GM18511 (cell line): ENCODE data around the gene TMEM212.
A peak's percentile ranks its signal among the peaks of the same experiment; 100 is the strongest.

Experiments
- ATAC-seq: cut with Tn5 transposase; IDR thresholded peaks from one replicate; pipeline ENCODE4 v1.9.1; 2021; ENCODE audit warnings: mild to moderate bottlenecking, moderate library complexity; ENCODE audit not compliant: unreplicated experiment

TMEM212 gene

DNA sequence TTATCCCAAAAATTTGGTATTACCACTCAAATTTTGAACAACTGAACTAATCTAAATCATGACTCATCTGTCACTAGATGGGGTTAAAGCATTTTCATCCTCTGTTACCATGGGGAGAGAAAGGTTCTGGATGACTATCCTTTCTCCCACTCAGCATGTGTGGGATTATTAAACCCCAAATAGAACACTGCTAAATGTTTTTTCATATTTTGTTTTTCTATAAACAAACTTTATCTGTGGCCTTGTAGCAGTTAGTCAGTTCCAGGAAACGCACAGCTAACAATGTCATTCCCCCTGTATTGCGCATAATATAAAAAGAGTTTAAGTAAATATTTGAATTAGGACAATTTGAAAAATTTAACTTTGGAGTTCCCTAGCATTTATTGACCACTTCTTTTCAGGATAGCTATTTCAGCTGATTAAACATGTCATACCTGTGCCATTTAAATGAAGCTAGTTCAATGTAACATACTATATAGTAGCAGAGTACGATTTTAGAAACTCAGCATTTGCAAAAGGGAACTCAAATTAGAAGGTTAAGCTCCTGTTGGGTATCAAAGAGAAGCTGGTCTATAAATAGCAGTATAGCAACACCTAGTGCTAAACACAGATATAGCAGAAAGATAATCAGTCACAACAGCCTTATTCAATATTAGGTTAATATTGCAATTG is 9.2 kb upstream of the TMEM212 start:
- ATAC-seq: peak; percentile 81

GRCh38 chr3:171834461-171834801 is 8.7 kb upstream of the TMEM212 start:
- no peak for ATAC-seq

DNA sequence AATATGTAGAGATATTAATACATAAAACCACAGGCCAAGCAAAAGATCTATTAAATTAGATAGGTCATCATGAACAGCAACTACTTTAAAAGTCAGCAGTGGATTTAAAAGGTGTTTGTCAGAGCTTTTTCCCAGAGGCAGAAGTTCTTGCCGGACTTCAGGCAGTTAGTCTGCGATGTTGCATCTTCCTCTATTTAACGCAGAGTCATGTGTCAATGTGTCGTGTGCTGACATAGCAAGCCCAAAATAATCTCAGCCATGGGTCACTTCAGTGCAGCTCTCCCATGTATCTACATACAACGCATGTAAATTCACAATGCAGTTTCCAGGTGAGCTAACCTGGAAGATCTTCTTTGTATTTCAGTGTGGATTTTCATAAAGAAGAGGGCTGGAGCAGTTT is 8.0 kb upstream of the TMEM212 start:
- no peak for ATAC-seq

- ATAC-seq: no peak
Observed at GRCh38 chr3:171835613-171836012, 7.5 kb upstream of the TMEM212 start.

- no peak for ATAC-seq
Observed at GRCh38 chr3:171836855-171837254, 6.3 kb upstream of the TMEM212 start.

DNA sequence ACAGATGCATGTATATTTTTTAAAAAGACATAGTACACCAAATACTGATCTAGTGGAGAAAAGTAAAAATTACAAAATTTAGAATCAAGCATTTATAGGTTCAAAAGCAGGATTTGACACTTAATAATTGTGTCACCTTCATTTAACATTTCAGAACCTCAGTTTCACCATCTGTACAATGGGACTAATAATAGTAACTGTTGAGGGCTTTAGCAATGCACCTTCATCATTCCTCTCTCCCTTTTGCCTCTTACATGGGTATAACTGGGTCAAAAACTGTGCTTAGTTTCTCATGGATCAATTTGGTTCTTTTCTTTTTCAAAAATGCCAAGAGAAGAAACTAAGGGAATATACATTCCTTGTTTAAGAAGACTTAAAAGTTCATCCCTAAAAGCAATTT is 5.5 kb upstream of the TMEM212 start:
- ATAC-seq: no peak

GRCh38 chr3:171838218-171838720 is 4.9 kb upstream of the TMEM212 start:
- no peak for ATAC-seq

GRCh38 chr3:171839270-171839669 is 3.9 kb upstream of the TMEM212 start:
- no peak for ATAC-seq

- ATAC-seq: no peak
Observed at GRCh38 chr3:171840445-171840810, 2.7 kb upstream of the TMEM212 start.

GRCh38 chr3:171840811-171841619 is 2.1 kb upstream of the TMEM212 start:
- ATAC-seq: no peak

- ATAC-seq: no peak
Observed at GRCh38 chr3:171841620-171842000, 1.5 kb upstream of the TMEM212 start.

DNA sequence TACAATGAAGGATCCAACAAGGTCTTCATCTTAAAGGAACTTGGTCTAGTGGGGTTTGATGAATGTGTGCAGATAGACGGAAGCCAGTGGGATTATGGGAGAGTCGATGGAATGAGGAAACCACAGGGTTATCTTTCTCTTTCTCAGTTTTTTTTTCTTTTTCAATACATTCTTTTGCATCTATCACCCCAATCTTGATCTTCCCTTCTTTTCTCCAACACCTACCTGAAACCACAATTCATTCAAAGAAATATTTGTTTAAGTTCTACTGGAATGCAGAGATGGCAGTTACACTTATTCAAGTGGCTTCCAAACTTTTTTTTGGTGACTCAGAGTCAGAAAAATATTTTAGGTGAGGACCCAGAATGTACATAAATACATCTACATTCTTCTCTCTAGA is 1.7 kb downstream of the TMEM212 start:
- no peak for ATAC-seq

DNA sequence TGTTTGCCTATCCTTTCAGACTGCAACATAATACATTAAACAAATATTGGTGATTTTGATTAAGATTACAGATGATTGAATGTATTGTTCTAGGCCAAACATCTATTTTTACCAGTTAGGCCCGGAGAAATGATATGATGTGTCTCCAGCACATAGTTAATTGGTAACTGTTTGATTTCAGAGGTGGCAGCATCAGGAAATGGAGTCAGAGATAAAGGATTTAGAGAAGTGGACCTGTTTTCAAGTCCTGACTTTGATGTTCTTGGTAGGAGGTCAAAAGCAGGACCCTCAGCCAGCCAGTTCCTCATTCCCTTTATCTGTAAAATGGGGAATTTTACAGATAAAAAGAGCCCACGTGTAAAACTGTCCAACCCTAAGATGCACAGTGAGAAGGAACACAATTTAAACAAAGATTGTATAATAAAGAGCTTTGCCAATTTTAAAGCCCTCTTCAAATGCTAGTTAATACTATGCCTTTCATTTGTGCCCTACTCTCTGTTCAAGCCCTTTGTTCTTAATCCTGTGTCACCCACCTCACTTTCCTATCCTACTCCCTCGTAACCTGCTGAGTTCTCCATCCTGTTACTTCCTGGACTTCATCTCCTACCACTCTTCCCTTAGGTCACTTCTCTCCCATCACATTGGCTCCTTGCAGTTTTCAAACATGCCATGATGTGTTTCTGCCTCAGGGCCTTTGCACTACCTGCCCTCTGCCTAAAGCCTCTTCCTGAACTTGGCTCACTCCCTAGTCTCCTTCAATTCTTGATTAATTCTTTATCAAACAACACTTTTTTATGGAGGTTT is 2.5 kb downstream of the TMEM212 start:
- ATAC-seq: no peak

- ATAC-seq: peak; percentile 97
Observed at GRCh38 chr3:171846597-171846996, 3.4 kb downstream of the TMEM212 start.

DNA sequence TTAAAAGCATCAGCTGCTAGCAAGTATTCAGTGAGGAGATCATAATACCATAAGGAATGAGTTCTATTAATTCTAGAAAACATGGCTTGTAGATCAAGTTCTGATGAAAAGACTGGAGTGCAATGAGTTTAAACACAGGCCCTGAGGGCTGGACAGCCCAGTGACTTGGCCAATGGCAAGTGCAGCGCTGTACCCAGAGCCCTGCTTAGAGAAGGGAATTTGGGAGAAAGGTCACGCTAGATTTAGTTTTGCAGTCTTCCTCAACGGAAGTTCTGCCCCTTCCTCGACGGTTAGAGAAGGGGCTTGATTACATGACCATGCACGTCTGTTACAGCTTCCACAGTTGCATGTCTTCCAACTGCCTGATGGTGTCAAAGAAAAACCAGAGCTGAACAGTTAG is 4.0 kb downstream of the TMEM212 start:
- no peak for ATAC-seq

GRCh38 chr3:171847595-171848259 is 4.6 kb downstream of the TMEM212 start:
- no peak for ATAC-seq

DNA sequence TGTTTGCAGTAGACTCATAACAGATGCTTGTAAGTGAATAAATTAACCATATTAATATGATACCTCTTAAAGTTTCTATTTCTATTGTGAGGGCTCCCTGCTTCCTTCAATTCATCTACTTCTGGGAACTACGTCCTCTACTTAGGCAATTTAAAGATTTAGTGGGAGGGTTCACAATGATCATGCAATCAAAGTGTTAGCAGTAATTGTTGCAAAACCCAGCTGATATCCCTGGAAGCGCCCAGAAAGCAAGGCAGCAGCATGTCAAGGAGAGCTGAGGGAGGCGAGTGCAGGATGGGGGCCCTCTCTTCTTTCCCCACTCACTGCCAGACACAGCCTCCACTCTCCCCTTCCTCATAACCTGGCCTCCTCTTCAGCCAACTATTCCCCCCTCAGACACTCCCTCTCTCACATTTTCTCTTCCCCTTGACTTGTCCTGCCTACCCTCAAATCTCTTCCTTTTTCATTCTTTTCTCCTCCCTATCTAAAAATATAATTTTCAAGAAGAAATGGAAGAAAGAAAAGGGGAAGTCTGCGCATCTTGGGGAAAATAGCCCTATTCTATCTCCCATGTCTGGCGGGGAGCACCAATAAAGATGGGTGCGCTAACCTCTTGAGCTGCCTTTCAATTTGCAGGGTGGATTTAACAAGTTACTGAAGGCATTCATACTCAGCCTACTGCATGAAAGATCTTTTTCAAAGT is 6.6 kb downstream of the TMEM212 start:
- no peak for ATAC-seq

GRCh38 chr3:171850320-171850959 is 7.3 kb downstream of the TMEM212 start:
- ATAC-seq: no peak

GRCh38 chr3:171850960-171851659 is 8.0 kb downstream of the TMEM212 start:
- no peak for ATAC-seq
